ENCODE measurements around the gene ZYX.
"Not testable (repeated sequence)": the region's sequence is repeated elsewhere in the genome, so short reads cannot be mapped to it uniquely, and the experiment has no call there.

ZYX gene

GRCh38 chr7:143413123-143413522 lies 32.0 kb downstream of the ZYX start:
- no peak for TF ChIP-seq OSR1 (CRISPR knock-in tag; IDR thresholded peaks at IDR 0.05)
- no peak for TF ChIP-seq ESRRG (CRISPR knock-in tag; IDR thresholded peaks at IDR 0.05)
- TF ChIP-seq, protein P1, sequence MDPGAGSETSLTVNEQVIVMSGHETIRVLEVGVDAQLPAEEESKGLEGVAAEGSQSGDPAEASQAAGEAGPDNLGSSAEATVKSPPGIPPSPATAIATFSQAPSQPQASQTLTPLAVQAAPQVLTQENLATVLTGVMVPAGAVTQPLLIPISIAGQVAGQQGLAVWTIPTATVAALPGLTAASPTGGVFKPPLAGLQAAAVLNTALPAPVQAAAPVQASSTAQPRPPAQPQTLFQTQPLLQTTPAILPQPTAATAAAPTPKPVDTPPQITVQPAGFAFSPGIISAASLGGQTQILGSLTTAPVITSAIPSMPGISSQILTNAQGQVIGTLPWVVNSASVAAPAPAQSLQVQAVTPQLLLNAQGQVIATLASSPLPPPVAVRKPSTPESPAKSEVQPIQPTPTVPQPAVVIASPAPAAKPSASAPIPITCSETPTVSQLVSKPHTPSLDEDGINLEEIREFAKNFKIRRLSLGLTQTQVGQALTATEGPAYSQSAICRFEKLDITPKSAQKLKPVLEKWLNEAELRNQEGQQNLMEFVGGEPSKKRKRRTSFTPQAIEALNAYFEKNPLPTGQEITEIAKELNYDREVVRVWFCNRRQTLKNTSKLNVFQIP (CRISPR knock-in tag; IDR thresholded peaks at IDR 0.05; ENCODE audit: borderline replicate concordance, low read depth) = no peak
- TF ChIP-seq ZNF565 (CRISPR knock-in tag; conservative IDR thresholded peaks at IDR 0.05; ENCODE audit: low read depth) = no peak
- TF ChIP-seq BACH2 (CRISPR knock-in tag; IDR thresholded peaks at IDR 0.05; ENCODE audit: borderline replicate concordance) = no peak
- TF ChIP-seq ZFP3 (CRISPR knock-in tag; IDR thresholded peaks at IDR 0.05) = no peak
- TF ChIP-seq GLIS3 (CRISPR knock-in tag; IDR thresholded peaks at IDR 0.05) = no peak
- TF ChIP-seq ZC3H10 (CRISPR knock-in tag; IDR thresholded peaks at IDR 0.05) = no peak
- TF ChIP-seq CSRNP3 (CRISPR knock-in tag; IDR thresholded peaks at IDR 0.05) = no peak
- TF ChIP-seq SNAI2 (CRISPR knock-in tag; IDR thresholded peaks at IDR 0.05) = no peak
- no peak for TF ChIP-seq CSDC2 (CRISPR knock-in tag; IDR thresholded peaks at IDR 0.05)
- TF ChIP-seq TOX (CRISPR knock-in tag; IDR thresholded peaks at IDR 0.05; ENCODE audit: borderline replicate concordance) = no peak
- no peak for TF ChIP-seq ZFP30 (CRISPR knock-in tag; IDR thresholded peaks at IDR 0.05)
- TF ChIP-seq, protein P2, sequence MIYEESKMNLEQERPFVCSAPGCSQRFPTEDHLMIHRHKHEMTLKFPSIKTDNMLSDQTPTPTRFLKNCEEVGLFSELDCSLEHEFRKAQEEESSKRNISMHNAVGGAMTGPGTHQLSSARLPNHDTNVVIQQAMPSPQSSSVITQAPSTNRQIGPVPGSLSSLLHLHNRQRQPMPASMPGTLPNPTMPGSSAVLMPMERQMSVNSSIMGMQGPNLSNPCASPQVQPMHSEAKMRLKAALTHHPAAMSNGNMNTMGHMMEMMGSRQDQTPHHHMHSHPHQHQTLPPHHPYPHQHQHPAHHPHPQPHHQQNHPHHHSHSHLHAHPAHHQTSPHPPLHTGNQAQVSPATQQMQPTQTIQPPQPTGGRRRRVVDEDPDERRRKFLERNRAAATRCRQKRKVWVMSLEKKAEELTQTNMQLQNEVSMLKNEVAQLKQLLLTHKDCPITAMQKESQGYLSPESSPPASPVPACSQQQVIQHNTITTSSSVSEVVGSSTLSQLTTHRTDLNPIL (CRISPR knock-in tag; IDR thresholded peaks at IDR 0.05; ENCODE audit: low read depth) = no peak
- no peak for ATAC-seq

- not testable (repeated sequence) for ATAC-seq
These were observed 34.1 kb downstream of the ZYX start for GRCh38 chr7:143415209-143415608.

DNA sequence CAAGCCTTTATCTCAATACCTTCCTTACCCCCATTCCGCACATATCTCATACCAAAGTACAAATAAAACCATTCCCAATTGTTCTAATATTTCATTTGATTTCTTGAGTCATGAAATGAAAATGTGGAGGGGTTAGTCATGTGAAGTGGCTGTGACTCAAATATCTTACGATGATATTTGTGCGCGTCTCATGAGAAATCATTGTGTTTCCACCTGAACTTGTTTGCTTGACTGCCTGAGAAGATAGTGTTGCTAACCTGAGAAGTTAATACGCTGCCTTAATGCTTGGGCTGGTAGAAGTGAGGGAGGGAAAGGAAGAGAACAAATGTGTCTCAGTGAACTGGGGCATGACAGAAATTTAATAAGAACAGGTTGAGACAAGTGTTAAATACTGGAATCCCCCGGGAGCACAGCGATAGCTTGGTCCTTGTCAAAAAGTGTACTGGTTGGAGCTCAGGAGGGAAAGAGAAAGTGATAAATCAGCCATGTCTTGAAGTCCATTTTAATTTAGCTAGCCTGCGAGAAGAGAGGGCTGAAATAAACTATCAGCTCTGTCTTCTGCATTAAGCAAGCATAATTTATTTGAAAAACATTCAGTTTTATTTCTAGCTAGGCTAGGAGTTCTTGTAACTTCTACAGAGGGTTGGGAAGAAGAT lies 34.7 kb downstream of the ZYX start:
- no peak for TF ChIP-seq GLIS3 (CRISPR knock-in tag; IDR thresholded peaks at IDR 0.05)
- no peak for TF ChIP-seq ARNTL (CRISPR knock-in tag; IDR thresholded peaks at IDR 0.05; ENCODE audit: borderline replicate concordance, low read depth)
- no peak; the same call in 1 of the 2 replicates for TF ChIP-seq ZFP3 (CRISPR knock-in tag; IDR thresholded peaks at IDR 0.05)
- TF ChIP-seq ZC3H10 (CRISPR knock-in tag; IDR thresholded peaks at IDR 0.05) = no peak
- TF ChIP-seq ZNF70 (CRISPR knock-in tag; IDR thresholded peaks at IDR 0.05) = no peak
- no peak for TF ChIP-seq TOX (CRISPR knock-in tag; IDR thresholded peaks at IDR 0.05; ENCODE audit: borderline replicate concordance)
- TF ChIP-seq CSDC2 (CRISPR knock-in tag; IDR thresholded peaks at IDR 0.05) = no peak
- TF ChIP-seq RARB (CRISPR knock-in tag; IDR thresholded peaks at IDR 0.05) = no peak
- no peak for TF ChIP-seq ESRRG (CRISPR knock-in tag; IDR thresholded peaks at IDR 0.05)
- TF ChIP-seq ISL1 (CRISPR knock-in tag; IDR thresholded peaks at IDR 0.05) = no peak
- no peak for TF ChIP-seq TCF4 (CRISPR knock-in tag; IDR thresholded peaks at IDR 0.05; ENCODE audit: borderline replicate concordance)
- TF ChIP-seq, protein P2 (CRISPR knock-in tag; IDR thresholded peaks at IDR 0.05; ENCODE audit: low read depth) = no peak
- no peak for TF ChIP-seq PPARA (CRISPR knock-in tag; IDR thresholded peaks at IDR 0.05; ENCODE audit: borderline replicate concordance)
- TF ChIP-seq, protein P1 (CRISPR knock-in tag; IDR thresholded peaks at IDR 0.05; ENCODE audit: borderline replicate concordance, low read depth) = no peak
- TF ChIP-seq ZNF565 (CRISPR knock-in tag; conservative IDR thresholded peaks at IDR 0.05; ENCODE audit: low read depth) = no peak
- TF ChIP-seq OSR1 (CRISPR knock-in tag; IDR thresholded peaks at IDR 0.05) = no peak
- TF ChIP-seq CSRNP3 (CRISPR knock-in tag; IDR thresholded peaks at IDR 0.05) = no peak
- TF ChIP-seq ZNF8 (CRISPR knock-in tag; IDR thresholded peaks at IDR 0.05) = no peak
- no peak for TF ChIP-seq BACH2 (CRISPR knock-in tag; IDR thresholded peaks at IDR 0.05; ENCODE audit: borderline replicate concordance)
- no peak for TF ChIP-seq PATZ1 (CRISPR knock-in tag; IDR thresholded peaks at IDR 0.05; ENCODE audit: borderline replicate concordance)
- peak; percentile 64 for ATAC-seq

Measured in SK-N-SH treated with all-trans-retinoic acid at 6 μM for 48 hours (cell line).